ENCODE measurements around the gene JPH2. TPM values are rescaled to one million over a fixed set of nuclear protein-coding genes. Genes with fewer than 3 reads are reported as not detected.

JPH2 gene
- total RNA-seq, 1 donor, result not detected

DNA sequence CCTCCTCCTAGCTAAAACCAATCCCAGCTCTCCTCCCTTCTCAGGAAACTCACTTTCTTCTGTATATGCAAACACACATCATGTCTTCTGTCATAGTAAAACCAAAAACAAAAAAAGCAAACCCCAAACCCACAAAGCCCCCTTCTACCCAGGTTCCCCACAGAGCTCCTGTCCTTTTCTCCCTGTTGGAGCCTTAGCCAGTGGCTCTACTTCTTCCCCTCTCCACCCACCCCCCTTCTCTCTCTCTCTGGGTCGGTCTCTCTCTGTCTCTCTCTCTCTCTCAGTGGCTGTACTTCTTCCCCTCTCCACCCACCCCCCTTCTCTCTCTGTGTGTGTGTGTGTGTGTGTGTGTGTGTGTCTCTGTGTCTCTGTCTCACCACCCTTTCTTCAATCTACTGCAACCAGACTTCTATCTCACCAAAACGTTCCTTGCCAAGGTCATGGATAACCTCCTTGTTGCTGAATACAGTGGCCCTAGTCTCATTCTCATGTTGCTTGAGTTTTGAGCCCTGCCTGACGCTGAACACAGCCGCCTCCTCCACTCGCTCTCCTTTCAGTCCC, 32.3 kb upstream of the JPH2 start:
- H3K4me1 ChIP-seq (ENCODE audit: insufficient read depth, low read length), result peaks cover 36% of the 10 kb centered on the region

GRCh38 chr20:44218446-44218845, 31.5 kb upstream of the JPH2 start:
- no peaks in the 10 kb centered on the region for H3K9me3 ChIP-seq (ENCODE audit: low read depth, low read length)
- H3K4me3 ChIP-seq (ENCODE audit: low read length), result no peak overlapping the region
- peaks cover 36% of the 10 kb centered on the region for H3K4me1 ChIP-seq (ENCODE audit: insufficient read depth, low read length)
- no peaks in the 10 kb centered on the region for H3K27me3 ChIP-seq (ENCODE audit: insufficient read depth, low read length)

More for the DNA sequence above, 32.3 kb upstream of the JPH2 start:
- Histone ChIP-seq H3K9me3 (ENCODE audit: low read depth, low read length) (no peaks in the 10 kb centered on the region), H3K4me3 (ENCODE audit: low read length) (no peak overlapping the region), H3K27me3 (ENCODE audit: insufficient read depth, low read length) (no peaks in the 10 kb centered on the region)

DNA sequence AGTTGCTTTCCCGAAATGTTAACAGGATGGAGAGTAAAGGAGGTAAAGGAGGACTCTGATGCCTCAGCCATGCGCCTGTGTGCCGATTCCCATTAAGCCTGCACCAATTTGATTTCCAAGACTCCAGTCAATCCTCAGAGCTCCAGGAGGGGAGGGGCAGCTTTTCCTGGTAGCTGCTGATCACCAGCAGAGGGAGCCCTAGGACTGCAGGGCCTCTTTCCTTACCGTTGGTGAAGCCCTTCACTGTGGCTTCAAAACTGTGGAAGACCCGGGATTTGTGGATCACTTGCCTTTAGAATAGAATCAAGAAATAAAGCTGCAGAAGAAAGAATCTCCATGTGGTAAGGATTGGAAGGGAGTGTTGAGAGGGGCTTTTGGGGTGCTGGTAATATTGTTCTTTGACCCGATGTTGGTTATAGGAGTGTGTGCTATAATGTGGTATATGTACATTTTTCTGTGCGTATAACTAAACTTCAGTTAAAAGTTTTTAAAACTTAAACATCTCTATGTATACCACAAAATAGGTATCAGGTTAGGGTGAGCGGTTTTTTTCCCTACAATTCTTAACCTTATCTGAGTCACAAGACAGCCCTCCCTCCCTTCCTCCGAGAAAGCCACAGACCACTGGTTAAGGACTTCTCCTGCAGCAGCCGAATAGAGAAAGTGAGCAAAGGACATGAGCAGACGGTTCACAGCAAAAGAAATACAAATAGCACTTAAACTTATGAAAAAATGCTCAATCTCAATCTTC, 30.5 kb upstream of the JPH2 start:
- Histone ChIP-seq H3K9me3 (ENCODE audit: low read depth, low read length) (no peaks in the 10 kb centered on the region), H3K4me1 (ENCODE audit: insufficient read depth, low read length) (peaks cover 37% of the 10 kb centered on the region), H3K27me3 (ENCODE audit: insufficient read depth, low read length) (no peaks in the 10 kb centered on the region), H3K4me3 (ENCODE audit: low read length) (peak overlapping the region; percentile 23)

- Histone ChIP-seq H3K4me3 (ENCODE audit: low read length) (no peak overlapping the region), H3K9me3 (ENCODE audit: low read depth, low read length) (no peaks in the 10 kb centered on the region), H3K27me3 (ENCODE audit: insufficient read depth, low read length) (no peaks in the 10 kb centered on the region), H3K4me1 (ENCODE audit: insufficient read depth, low read length) (peaks cover 53% of the 10 kb centered on the region)
Measured at GRCh38 chr20:44215125-44215524, 28.1 kb upstream of the JPH2 start.

- Histone ChIP-seq H3K4me1 (ENCODE audit: insufficient read depth, low read length) (peaks cover 55% of the 10 kb centered on the region), H3K9me3 (ENCODE audit: low read depth, low read length) (no peaks in the 10 kb centered on the region), H3K4me3 (ENCODE audit: low read length) (no peak overlapping the region), H3K27me3 (ENCODE audit: insufficient read depth, low read length) (no peaks in the 10 kb centered on the region)
Measured at GRCh38 chr20:44212792-44213191, 25.8 kb upstream of the JPH2 start.

- Histone ChIP-seq H3K4me1 (ENCODE audit: insufficient read depth, low read length) (peaks cover 46% of the 10 kb centered on the region), H3K9me3 (ENCODE audit: low read depth, low read length) (no peaks in the 10 kb centered on the region), H3K27me3 (ENCODE audit: insufficient read depth, low read length) (no peaks in the 10 kb centered on the region), H3K4me3 (ENCODE audit: low read length) (peak overlapping the region; percentile 68)
Measured at GRCh38 chr20:44211177-44212039, 24.4 kb upstream of the JPH2 start.

DNA sequence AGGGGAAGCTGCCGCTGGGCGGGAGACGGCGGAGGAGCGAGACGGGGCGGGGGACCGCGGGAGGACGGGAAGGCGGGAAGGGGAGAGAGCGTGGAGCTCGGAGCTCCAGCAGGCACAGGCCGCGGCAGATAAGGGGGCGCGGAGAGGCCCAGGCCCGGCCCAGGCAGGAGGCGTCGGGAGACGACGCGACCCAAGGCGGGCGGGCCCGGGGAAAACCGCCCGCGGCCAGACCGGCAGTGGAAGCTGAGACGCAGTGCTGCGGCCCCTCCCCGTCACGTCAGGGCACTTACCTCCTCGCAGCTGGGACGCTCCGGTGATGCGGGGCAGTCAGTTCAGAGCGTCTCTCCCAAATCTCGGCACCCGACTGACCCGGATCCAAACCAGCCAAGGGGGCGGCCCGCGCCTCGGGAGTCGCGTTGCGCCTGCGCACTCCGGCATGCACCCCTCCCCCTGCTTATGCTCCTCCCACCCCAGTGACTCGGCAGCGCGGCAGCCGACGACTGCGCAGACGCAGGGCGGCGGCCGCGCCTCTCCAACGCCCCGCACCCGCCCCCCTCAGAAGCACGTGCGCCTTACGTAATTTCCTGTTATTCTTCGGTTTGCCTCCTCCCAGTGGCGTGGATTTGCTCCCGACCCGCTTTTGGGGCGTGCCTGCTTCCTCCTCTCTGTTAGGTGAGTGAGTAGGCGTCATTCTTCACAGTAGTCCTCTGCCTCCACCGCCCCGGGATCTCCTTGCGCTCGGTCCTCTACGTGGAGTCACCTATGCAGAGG, 23.6 kb upstream of the JPH2 start, which contains the start of gene OSER1:
Gene OSER1, minus strand, starts transcription at position 366 of the 771 bp plus-strand sequence. CDS start 3,814 bp downstream, outside the sequence.
- peaks cover 45% of the 10 kb centered on the region for H3K4me1 ChIP-seq (ENCODE audit: insufficient read depth, low read length)

GRCh38 chr20:44209686-44210405, 22.9 kb upstream of the JPH2 start:
- H3K4me1 ChIP-seq (ENCODE audit: insufficient read depth, low read length), result peaks cover 39% of the 10 kb centered on the region
- no peaks in the 10 kb centered on the region for H3K27me3 ChIP-seq (ENCODE audit: insufficient read depth, low read length)
- H3K9me3 ChIP-seq (ENCODE audit: low read depth, low read length), result no peaks in the 10 kb centered on the region
- H3K4me3 ChIP-seq (ENCODE audit: low read length), result peak overlapping the region; percentile 68

More for the DNA sequence above, 23.6 kb upstream of the JPH2 start, which contains the start of gene OSER1:
- Histone ChIP-seq H3K27me3 (ENCODE audit: insufficient read depth, low read length) (no peaks in the 10 kb centered on the region), H3K9me3 (ENCODE audit: low read depth, low read length) (no peaks in the 10 kb centered on the region), H3K4me3 (ENCODE audit: low read length) (peak within 1 kb of the TSS; percentile 68)

DNA sequence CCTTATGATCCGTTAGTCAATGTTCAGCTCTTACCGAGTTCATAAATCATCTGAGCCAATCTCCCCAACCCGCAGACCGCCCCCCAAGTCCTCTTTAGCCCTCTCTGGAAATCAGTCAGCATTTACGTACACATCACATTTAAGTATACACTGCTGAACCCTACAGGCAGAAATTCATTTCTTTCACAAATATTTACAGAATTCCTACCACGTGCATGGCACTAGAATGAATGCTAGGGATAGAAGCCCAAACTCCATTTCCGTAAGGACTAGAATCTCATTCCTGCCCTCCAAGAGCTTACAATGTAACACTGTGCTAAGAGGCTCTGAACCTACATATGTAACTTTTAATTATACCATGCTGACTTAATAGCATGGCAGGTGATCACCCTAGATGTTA, 21.8 kb upstream of the JPH2 start:
- no peak overlapping the region for H3K4me3 ChIP-seq (ENCODE audit: low read length)
- peaks cover 44% of the 10 kb centered on the region for H3K4me1 ChIP-seq (ENCODE audit: insufficient read depth, low read length)
- H3K9me3 ChIP-seq (ENCODE audit: low read depth, low read length), result no peaks in the 10 kb centered on the region
- no peaks in the 10 kb centered on the region for H3K27me3 ChIP-seq (ENCODE audit: insufficient read depth, low read length)

- peaks cover 44% of the 10 kb centered on the region for H3K4me1 ChIP-seq (ENCODE audit: insufficient read depth, low read length)
- H3K4me3 ChIP-seq (ENCODE audit: low read length), result no peak overlapping the region
- H3K9me3 ChIP-seq (ENCODE audit: low read depth, low read length), result no peaks in the 10 kb centered on the region
- H3K27me3 ChIP-seq (ENCODE audit: insufficient read depth, low read length), result no peaks in the 10 kb centered on the region
Measured at GRCh38 chr20:44208165-44208564, 21.2 kb upstream of the JPH2 start.

DNA sequence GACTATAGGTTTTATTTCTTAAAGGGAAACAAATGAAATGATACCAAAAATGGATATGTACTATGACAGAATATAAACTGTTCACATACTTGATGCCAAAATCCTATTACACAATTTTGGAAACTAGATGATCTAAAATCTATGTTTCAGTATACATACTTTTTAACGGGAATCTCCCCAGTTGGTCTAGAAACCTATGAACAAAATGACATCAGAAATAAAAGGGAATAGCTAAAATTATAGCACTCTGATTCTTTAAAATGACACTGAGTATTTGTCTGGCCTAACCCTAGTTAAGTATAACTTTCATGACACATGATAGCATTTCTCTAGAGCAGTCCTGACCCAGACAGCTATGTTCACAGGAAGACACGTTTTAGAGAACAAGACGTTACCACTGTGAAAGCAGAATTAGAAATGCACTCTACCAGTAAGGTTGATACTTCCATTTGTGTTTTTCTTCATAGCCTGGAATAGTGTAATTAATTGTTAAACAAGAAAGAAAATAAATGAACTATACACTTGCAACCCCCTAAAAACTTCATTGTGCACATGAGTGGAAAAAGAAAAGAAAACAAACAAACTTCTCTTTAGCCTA, 20.2 kb upstream of the JPH2 start:
- Histone ChIP-seq H3K4me1 (ENCODE audit: insufficient read depth, low read length) (peaks cover 40% of the 10 kb centered on the region), H3K4me3 (ENCODE audit: low read length) (no peak overlapping the region)

GRCh38 chr20:44206132-44206531, 19.1 kb upstream of the JPH2 start:
- Histone ChIP-seq H3K4me3 (ENCODE audit: low read length) (no peak overlapping the region), H3K9me3 (ENCODE audit: low read depth, low read length) (no peaks in the 10 kb centered on the region), H3K27me3 (ENCODE audit: insufficient read depth, low read length) (no peaks in the 10 kb centered on the region), H3K4me1 (ENCODE audit: insufficient read depth, low read length) (peaks cover 29% of the 10 kb centered on the region)

More for the DNA sequence above, 20.2 kb upstream of the JPH2 start:
- H3K9me3 ChIP-seq (ENCODE audit: low read depth, low read length), result no peaks in the 10 kb centered on the region
- no peaks in the 10 kb centered on the region for H3K27me3 ChIP-seq (ENCODE audit: insufficient read depth, low read length)

GRCh38 chr20:44204832-44205215, 17.8 kb upstream of the JPH2 start:
- H3K9me3 ChIP-seq (ENCODE audit: low read depth, low read length), result no peaks in the 10 kb centered on the region
- no peaks in the 10 kb centered on the region for H3K27me3 ChIP-seq (ENCODE audit: insufficient read depth, low read length)
- H3K4me3 ChIP-seq (ENCODE audit: low read length), result no peak overlapping the region
- peaks cover 28% of the 10 kb centered on the region for H3K4me1 ChIP-seq (ENCODE audit: insufficient read depth, low read length)
